A549 treated with AZD9567 at 1 μM for 4 hours (cell line): Measurements from ENCODE around the gene SCARB1. TPM values are rescaled to one million over a fixed set of nuclear protein-coding genes. Genes with fewer than 3 reads are reported as not detected.

Experiments used
- total RNA-seq: library from RNA; stranded (reverse); fragments of 200-300 nt; extraction: Qiagen RNA extraction; gene quantifications from 5 replicates; pipeline ENCODE4 v1.2.3, GENCODE V29; 2022; ENCODE audit not compliant: insufficient read depth

Gene SCARB1
- 133 to 166 TPM (median 163 TPM) in 5 replicates for total RNA-seq

GRCh38 chr12:124863416-124864325 is at the start of gene SCARB1:
Gene SCARB1, minus strand, starts transcription at chr12:124863864. Its CDS starts 144 bp downstream, at chr12:124863720.

Other genes with a start within 250 kb of the SCARB1 start
- gene UBC, start 50.8 kb upstream of the SCARB1 start, total RNA-seq = 1,383 to 1,666 TPM (median 1,414 TPM) in 5 replicates
- 30.7 to 44.4 TPM (median 41.9 TPM) in 5 replicates for gene DHX37, start 125.3 kb upstream of the SCARB1 start, total RNA-seq
- gene BRI3BP, start 129.8 kb upstream of the SCARB1 start, total RNA-seq = 19.0 to 22.8 TPM (median 21.7 TPM) in 5 replicates
- 15.3 to 23.0 TPM (median 21.0 TPM) in 5 replicates for gene AACS, start 201.6 kb upstream of the SCARB1 start, total RNA-seq